B cell (primary cell): ENCODE measurements around the gene KLRD1.
"Not testable (repeated sequence)": the region's sequence is repeated elsewhere in the genome, so short reads cannot be mapped to it uniquely, and the experiment has no call there.

ENCODE experiments used
- CTCF ChIP-seq: fragments of 200-600 bp; IDR thresholded peaks from one replicate; pipeline ENCODE4 v1.8.0; 2022; ENCODE audit warnings: antibody characterized with exemption, mild to moderate bottlenecking
- EZH2 ChIP-seq: IDR thresholded peaks from 2 replicates; pipeline ENCODE4 v1.6.1; 2012; ENCODE audit warnings: borderline replicate concordance, low read depth, mild to moderate bottlenecking, moderate library complexity, low read length; ENCODE audit not compliant: insufficient read depth, poor library complexity, severe bottlenecking

- not testable (repeated sequence) for TF ChIP-seq EZH2, CTCF
Observed at GRCh38 chr12:10371893-10372535, 64.3 kb downstream of the KLRD1 start.
